Measurements from ENCODE around the gene SMIM10L1.

Gene SMIM10L1

DNA sequence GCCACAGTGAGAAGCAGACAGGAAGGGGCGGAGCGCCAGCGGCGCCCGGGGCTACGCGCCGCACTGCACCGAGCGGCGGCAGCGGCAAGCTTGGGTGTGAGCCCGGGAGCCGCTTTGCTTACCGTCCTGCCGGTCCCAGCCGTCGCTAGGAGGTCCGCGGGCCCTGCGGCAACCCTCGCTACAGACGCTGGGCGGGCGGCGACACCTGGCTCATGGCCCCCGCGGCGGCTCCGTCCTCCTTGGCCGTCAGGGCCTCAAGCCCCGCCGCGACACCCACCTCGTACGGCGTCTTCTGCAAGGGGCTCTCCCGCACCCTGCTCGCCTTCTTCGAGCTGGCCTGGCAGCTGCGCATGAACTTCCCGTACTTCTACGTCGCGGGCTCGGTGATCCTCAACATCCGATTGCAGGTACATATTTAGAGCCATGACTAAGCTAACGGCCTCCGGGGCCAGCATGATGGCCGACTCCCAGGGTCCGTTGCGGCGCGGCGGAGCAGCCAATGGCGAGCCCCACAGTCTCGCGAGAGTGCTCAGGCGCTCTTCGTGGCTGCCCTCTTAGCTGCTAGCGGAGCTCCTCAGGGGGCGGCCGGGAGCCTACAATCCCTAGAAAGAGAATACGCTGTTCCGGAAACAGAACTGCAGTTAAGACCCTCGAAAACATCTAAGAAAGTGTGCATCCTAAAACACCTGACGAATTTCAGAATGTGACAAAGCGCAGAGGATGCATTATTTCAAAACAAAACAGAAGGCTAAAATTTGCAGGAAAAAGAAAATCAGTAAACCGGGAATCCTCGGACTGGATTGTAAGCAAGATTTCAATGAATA, at the start of gene SMIM10L1:
TSS of gene SMIM10L1 (plus strand) at position 50 of the 824 bp plus-strand sequence. CDS start at position 213, 163 bp downstream.
- peak within 1 kb of the TSS; percentile 98 for H3K4me3 ChIP-seq (ENCODE audit: low read depth, low read length)

DNA sequence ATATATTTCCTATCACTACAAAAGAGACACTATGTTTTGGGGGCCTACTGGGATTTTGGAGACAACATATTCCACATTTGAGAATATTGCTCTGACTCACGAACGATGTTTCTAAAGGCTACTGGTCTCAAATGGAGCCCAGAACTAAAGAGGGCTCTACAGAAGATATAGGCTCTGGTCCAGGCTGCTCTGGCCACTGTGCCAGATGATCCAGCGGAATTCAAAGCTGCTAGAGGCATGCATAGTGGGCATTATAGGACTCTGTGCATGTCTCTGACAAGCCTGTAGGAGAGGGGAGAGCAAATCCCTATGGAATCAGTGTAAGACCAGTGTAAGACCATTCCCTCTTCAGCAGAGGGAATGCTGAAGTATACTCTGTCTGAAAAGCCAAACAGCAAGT, 40.6 kb upstream of the SMIM10L1 start:
- no peak overlapping the region for H3K4me3 ChIP-seq (ENCODE audit: low read depth, low read length)

DNA sequence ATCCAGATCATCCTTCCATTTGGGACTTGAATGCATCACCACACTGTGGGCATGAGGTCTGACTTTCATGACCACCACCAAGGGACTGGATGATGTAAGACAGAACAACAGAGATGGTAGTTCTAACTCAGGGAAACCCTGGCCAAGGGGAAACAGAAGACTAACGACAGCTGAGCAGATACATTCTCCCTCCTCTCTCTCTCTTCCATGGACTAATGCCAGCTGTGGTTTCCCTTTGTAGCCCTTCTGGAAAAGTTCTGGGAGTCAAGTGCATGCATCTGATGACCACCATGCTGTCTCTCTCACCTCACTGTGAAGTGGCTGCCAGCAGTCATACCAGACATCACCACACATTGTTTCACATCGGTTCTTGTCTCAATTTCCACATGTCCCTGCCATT, 40.0 kb upstream of the SMIM10L1 start:
- H3K4me3 ChIP-seq (ENCODE audit: low read depth, low read length), result no peak overlapping the region

DNA sequence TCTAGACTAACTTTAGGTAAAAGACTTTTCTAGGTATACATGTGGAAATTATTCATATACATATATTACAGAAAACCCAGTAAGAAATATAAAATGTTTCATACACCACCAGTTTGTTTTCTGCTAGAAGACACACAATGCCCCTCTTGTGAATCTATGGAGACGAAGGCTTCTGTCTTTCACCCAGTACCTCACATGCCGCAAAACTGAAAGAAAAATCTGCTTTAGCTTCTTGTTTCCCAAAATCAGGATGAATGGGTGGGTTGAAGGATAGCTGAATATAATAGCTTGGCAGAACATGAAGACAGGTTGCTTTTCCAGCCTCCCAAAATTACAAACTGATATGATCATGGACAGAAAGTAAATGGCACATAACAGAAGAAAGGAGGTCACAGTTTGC, 37.8 kb upstream of the SMIM10L1 start:
- no peak overlapping the region for H3K4me3 ChIP-seq (ENCODE audit: low read depth, low read length)

DNA sequence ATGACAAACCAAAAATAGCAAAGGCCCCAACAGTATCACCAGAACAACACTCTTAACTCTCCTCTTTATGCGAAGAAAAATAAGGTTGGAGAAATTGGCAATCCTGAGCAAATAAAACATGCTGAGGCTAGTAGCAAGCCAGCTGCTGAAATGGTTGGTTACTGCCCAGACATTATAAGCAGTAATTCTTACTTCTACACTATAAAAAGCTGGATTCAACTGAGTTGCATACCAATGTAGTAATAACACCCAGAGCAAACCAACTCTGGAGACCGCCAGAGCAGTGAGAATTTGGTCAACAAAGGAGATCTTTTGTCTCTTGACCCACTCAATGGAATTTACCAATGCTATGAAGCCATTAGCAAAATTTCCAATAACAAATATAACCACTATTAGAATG, 37.2 kb upstream of the SMIM10L1 start:
- H3K4me3 ChIP-seq (ENCODE audit: low read depth, low read length), result no peak overlapping the region

DNA sequence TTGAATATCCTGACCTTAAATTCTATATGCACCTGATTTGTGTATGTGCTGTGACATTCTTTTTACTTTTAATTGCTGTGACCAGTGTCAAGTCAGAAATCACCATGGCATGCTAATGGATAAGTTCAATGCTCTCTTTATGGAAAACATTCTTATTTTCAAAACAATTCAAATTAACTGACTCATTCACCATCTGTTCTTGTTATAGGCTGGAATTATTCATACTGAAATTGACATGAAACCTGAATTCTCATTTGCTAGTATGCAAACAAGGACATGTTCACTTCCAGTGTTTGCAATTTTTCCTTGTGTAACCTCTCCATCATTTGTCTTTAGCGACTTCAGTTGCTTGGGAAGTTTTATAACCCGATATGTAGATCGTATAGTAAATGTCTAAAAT, 36.7 kb upstream of the SMIM10L1 start, which contains the start of gene TAS2R30:
TSS of gene TAS2R30 (minus strand) at position 340 of the 400 bp plus-strand sequence. CDS start 400 bp downstream, outside the sequence.
- H3K4me3 ChIP-seq (ENCODE audit: low read depth, low read length), result no peak within 1 kb of the TSS

DNA sequence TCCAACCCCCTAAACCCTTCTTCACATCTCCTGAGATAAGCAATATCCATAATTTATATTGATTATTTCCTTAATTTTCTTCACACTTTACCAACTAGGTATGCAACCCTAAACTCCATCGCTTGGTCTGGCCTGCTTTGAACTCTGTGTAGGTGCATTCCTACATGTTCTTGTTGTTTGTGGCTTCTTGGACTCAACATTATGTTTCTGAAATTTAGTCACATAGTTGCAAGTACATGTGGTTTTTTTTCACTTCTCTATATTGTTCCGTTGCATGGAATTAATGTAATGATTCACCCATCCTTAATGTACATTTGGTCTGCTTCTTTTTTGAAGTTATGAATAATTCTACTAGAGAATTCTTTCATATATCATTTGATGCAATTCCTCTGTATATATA, 34.9 kb upstream of the SMIM10L1 start:
- no peak overlapping the region for H3K4me3 ChIP-seq (ENCODE audit: low read depth, low read length)

DNA sequence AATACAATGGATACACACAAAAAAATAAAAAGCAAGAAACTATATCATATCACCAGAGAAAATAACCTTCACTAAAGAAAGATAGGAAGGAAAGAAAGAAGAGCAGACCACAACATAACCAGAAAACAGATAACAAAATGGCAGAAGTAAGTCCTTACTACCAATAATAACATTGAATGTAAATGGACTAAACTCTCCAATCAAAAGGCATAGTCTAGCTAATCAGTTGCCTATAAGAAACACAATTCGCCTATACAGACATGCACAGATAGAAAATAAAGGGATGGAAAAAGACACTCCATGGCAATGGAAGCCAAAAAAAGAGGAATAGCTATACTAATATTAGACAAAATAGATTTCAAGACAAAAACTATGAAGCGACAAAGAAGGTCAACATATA, 27.6 kb upstream of the SMIM10L1 start:
- H3K4me3 ChIP-seq (ENCODE audit: low read depth, low read length), result no peak overlapping the region

DNA sequence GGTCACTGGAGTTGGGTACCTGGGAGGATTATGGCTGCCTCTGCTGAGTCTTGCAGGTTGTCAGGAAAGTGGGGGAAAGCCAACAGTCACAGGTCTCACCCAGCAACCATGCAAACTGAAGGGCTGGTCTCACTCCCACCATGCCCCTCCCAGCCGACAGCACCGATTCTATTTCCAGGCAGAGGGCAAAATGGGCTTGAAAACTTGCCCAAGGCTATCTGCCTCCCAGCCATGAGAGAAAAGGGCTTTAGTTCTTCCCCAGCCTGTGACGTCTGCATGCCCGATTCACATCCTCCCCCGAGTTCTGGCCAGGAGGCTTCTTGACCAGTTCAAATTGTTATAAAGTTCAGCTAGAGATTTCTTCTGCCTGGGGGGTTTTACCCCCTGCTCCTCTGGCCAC, 26.7 kb upstream of the SMIM10L1 start:
- no peak overlapping the region for H3K4me3 ChIP-seq (ENCODE audit: low read depth, low read length)

DNA sequence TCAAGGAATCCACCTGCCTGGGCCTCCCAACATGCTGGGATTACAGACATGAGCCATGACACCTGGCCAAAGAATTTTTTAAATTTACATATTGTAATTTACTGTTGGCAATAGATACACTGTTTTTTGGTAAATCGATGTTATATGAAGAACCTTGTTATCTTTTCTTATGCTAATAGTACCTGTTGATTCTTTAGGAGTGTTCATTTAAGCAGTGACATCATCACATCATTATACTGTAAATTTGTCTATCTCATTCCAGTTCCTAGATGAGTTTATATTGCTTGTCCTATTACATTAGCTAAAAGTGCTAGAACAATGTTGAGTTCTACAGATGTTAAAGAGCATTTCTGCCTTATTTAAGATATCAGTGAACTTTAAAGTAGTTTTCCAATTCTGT, 23.6 kb upstream of the SMIM10L1 start:
- no peak overlapping the region for H3K4me3 ChIP-seq (ENCODE audit: low read depth, low read length)

DNA sequence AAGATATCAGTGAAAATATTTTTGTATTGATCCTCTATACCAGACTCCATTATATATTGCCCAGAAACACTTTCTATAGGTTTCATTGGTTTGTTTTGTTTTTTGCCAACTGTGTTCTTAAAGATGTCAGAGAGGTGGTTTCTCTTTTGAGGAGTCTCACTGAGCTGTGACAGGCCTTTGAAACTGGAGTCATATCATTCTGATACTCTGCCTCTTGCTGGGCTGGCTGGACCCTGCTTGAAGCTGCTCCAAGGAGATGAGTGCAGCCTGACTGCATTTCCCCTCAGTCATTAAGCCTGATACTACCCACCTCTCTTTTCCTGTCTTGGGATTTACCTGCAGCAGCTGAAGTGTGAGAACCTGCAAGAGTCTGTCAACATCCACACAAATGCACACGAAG, 20.2 kb upstream of the SMIM10L1 start:
- no peak overlapping the region for H3K4me3 ChIP-seq (ENCODE audit: low read depth, low read length)

DNA sequence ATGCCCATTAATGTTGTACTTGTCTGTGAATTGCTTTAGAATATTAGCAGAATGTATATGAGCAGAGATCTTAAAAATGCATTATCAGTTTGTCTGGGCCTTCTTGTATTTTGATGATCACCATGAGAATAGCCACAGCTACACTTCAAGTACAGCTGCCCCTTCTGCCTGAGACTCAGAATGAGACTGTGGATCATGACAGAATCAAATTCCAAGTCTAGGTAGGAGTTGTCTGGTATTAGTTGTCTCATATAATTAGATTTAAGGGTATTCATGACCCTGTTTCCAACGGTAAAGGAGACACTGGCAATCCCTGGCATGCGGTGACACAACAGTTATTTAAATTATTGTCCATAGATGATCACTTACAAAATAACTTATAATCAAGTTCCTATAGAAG, 18.3 kb upstream of the SMIM10L1 start:
- no peak overlapping the region for H3K4me3 ChIP-seq (ENCODE audit: low read depth, low read length)

DNA sequence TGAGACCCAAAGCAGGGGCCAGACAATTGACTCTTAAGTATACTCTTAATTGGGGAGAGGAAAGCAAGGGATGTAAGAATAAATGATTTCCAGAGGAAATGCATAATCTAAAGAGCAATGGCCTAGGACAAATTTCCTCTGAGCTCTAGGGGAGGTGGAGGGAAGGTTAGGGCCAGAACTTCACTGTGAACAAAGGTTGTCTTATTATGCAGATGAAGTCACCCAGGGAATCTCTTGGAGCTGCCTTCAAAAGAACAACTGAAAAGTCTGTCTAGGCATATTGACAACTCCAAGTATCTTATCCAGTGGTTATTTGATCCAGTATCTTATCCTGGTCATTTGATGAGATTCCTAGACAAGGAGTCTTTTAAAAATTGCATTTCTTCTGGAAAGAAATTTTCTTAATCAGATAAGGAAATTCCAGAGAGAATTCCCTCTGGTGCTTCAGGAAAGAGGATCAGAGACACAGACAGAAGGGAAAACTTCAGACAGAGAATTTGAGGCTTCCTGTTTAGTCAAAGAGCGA, 16.5 kb upstream of the SMIM10L1 start:
- no peak overlapping the region for H3K4me3 ChIP-seq (ENCODE audit: low read depth, low read length)

DNA sequence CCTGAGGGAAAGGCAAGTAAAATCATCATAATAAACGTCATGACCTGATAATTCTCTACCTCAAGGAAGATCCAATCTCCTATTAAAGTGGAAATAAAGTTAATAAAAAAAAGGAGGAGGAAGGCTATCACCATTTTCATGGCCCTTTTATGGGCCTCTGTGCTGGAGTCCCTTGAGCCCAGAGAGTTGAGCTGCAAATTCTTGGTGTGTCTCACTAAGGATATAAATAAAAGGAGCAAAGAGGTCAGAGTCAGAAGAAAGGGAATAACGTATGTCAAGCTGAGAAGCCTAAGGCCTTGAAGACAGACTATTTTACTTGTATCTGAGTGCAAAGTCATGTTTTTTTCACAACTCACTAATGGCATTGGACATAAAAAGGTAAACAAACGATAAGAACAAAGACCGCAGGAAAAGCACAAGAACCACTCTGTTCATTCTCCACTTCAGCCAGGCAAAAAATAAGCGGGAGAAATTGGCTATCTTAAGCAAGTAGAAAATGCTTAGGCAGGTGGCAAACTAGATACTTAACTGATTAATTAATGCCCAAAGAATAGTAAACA, 12.0 kb upstream of the SMIM10L1 start:
- no peak overlapping the region for H3K4me3 ChIP-seq (ENCODE audit: low read depth, low read length)

DNA sequence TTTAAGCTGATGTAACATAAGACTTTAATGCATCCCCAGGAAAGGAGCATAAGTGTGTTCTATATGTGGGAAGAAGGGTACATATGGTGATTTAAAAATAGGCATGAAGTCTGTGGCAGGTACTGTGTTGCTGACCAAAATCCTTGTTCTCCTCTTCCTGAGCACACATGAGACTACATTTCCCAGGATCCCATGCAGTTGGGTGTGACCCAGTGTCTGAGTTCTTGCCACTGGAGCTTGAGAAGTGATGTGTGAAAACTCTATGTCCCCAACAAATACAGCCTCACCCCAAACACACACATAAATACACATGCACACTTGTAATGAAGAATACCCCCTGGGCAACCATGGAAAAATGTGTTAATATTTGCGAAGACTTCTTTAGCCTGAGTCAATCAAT, 8.5 kb upstream of the SMIM10L1 start:
- no peak overlapping the region for H3K4me3 ChIP-seq (ENCODE audit: low read depth, low read length)

DNA sequence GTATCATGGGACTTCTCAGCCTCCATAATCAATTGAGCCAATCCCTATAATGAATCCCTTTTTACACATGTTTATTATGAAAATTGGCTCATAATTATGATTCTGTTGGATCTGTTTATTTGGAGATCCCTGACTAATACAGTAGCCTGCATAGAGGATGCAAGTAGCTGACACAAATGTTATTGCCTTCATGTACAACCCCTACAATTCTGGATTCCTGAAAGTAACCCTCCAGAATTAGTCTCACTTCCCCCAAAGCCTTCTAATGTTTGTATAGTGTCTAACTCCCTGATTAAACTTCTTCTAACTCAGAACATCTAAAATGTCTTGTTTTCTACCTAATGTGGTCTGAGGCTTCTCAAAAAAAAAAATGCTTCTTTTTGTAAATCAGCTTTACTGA, 6.6 kb upstream of the SMIM10L1 start:
- no peak overlapping the region for H3K4me3 ChIP-seq (ENCODE audit: low read depth, low read length)

DNA sequence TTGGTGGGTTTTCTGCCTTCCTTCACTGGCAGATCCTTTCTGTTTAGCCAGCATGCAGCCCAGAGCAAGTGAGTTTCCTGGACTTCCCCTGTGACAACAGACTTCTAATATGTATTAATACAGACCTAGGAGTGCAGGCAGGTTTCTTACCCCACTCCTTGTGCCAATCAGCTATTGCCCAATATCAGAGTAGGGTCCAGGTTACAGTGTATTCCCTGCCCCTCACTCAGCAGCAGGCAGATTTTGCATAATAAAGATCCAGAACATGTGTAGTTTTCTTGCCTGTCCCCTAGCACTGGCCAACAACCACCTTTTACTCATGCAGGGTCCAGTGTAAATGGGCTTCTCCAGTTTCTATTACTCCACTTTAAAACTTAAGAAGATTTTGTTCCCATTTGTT, 4.7 kb upstream of the SMIM10L1 start:
- no peak overlapping the region for H3K4me3 ChIP-seq (ENCODE audit: low read depth, low read length)

DNA sequence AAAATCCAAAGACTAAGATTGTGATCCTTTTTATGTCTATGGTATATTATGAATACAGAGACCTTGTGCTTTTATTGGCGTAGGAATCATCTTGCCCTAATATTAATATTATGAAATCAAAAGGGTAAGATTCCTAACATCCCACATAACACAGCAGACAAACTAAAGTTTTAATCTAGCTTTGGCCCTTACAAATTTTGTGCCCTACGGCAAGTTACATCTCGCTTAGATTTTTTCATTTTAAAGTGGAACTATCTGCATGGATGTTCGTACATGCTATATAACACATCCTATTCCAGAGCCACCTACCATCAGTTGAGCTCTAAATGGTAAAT, 217 bp upstream of the SMIM10L1 start:
- peak overlapping the region; percentile 98 for H3K4me3 ChIP-seq (ENCODE audit: low read depth, low read length)

DNA sequence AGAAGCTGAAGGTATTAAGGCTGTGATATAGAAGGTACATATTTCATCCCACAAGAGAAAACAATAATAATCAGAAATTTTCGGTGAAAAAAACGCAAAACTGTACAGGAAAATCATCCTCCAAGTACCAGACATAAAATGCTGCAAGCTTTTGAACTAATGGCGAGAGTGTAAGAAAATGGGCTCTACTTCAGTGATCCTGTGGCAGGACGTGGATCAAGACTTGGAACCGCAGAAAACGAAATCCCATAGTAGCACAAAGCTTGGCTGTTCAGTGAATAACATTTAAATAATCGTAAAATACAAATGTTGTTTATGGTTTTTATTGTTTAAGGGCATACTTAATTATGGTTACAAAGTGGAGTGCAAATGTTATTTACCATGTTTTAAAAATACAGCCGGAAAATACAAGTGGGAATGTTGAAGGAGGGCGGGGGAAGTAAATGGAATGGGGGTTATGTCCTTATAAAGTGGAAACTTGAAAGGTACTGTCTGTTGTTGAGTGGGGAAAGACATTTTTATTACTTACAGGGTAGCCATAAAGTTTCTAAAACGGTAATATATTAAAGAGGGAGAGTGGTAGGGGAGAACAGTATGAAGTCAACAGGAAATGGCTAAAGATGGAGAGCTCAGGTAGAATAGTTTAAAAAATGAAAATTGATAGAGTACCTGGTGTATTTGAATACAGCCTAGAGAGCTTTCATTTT, 1.1 kb downstream of the SMIM10L1 start:
- peak overlapping the region; percentile 98 for H3K4me3 ChIP-seq (ENCODE audit: low read depth, low read length)

DNA sequence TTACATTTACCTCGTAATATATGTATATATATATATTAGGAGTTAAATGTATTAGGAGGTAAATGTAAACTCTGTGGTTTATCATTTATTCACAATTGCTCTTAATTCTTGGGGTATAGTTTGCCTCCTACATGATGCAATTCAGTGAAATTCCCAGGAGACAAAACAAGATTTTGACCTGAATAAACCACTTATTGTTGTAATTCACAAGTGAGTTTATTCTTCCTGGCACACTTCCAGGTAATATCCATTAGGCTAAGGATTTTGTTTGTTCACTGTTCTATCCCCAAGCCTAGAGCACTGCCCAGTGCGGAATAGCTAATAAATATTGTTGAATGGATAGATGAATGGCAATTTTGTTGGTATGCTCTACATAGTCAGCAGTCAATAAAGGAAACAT, 3.0 kb downstream of the SMIM10L1 start:
- H3K4me3 ChIP-seq (ENCODE audit: low read depth, low read length), result no peak overlapping the region

DNA sequence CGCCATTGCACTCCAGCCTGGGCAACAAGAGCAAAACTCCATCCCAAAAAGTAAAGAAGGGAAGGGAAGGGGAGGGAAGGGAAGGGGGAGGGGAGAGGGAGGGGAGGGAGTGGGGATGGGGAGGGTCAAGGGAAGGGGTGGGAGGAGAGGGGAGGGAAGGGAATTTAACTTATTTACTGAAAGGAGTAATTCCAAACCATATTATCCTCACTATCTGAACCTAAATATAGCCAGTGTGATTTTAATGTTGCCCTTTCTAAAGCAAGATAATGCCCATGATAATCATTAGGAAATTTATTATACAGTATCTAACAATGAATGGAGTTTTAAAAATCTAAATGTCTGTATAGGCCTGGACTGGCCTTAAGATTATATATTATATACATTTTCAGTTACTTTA, 7.3 kb downstream of the SMIM10L1 start:
- H3K4me3 ChIP-seq (ENCODE audit: low read depth, low read length), result no peak overlapping the region

DNA sequence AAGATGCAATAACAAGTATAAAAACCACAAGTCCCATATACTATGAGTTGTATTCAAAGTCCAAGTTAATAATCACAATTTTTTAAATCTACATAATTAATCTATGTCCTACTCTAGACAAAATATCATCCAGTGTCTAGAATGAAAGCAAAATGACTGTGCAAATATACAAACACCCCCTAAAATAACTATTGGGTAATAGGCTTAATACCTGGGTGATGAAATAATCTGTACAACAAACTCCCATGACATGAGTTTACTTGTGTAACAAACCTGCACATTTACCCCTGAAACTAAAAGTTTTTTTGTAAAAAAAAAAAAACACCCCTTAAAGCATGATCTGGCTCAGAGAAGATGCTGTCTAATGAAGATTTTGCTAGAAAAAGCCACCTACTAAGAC, 11.5 kb downstream of the SMIM10L1 start:
- no peak overlapping the region for H3K4me3 ChIP-seq (ENCODE audit: low read depth, low read length)
